Measurements from ENCODE around the gene TRIM41. TPM values are rescaled to one million over a fixed set of nuclear protein-coding genes. Genes with fewer than 3 reads are reported as not detected.

The TRIM41 gene
- total RNA-seq, 2 donors from 2014 or later, result 12.5 to 15.2 TPM

DNA sequence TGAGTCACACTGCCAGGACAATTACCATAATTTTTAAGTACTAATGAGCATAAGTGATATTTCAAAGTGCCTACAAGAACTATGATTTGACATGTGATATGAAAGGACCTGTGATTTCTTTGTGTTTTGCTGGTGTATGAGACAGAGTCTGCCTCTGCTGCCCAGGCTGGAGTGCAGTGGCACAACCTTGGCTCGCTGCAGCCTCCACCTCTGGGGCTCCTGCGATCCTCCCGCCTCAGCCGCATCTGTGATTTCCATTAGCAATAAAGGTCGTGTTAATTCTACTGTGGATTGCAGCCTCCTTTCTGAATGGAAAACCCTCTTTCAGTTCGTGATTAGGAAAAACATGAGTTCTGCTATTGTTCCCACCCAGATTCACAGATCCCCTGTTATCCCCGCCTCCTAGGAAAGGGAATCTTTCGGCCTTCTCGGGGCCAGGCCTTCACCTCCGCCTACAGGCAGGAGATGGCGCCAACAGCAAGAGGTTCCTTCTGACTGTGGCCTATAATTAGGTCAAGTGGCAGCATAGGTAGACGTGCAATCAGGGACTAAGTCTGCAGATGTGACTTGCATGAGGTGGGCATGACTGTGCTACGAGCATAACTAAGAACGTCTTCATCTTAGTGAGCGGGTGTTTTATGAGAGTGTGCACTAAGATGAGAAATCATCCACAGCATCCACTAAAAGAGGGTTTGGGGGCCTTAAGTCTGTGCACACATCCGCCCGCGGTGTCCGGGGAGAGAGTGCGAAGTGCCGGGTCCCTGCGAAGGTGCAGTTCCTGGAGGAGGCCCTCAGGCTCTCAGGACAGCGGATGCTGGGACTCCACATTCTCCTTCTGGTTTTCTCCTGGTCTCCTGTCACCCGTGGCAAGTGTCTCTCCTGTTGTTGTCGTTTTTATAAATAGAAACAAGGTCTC is 41.2 kb upstream of the TRIM41 start:
- intact Hi-C loops (cut with DNase I), result no loop called here
- peak; percentile 75 to 84 (median 81) for DNase-seq
- ATAC-seq, result peak; percentile 76

DNA sequence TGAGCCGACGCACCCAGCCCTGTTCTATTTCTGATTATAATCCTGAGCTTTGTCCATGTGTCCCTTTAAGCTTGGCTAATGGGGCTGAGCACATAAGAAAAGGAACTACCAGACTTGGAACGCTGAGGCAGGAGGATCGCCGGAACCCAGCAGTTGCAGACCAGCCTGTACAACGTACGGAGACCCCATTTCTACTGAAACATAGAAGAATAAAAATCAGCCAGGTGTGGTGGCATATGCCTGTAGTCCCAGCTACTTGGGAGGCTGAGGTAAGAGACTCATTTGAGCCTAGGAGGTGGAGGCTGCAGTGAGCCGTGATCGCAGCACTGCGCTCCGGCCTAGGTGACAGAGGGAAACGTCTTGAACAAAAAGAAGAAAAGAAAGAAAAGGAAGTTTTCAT is 40.4 kb upstream of the TRIM41 start:
- Histone ChIP-seq H3K27ac (no peak overlapping the region), H3K36me3 (replicated peaks in 1 of 2; ENCODE audit: insufficient read depth in 1 of 2, low read depth in 2 of 2) (no peaks in the 10 kb centered on the region), H3K27me3 (peaks cover 0 to under 1% of the 10 kb centered on the region in 2 donors), H3K4me1 (peaks cover 15% of the 10 kb centered on the region), H3K4me3 (no peak overlapping the region), H3K9me3 (no peaks in the 10 kb centered on the region)
- TF ChIP-seq, protein P1, sequence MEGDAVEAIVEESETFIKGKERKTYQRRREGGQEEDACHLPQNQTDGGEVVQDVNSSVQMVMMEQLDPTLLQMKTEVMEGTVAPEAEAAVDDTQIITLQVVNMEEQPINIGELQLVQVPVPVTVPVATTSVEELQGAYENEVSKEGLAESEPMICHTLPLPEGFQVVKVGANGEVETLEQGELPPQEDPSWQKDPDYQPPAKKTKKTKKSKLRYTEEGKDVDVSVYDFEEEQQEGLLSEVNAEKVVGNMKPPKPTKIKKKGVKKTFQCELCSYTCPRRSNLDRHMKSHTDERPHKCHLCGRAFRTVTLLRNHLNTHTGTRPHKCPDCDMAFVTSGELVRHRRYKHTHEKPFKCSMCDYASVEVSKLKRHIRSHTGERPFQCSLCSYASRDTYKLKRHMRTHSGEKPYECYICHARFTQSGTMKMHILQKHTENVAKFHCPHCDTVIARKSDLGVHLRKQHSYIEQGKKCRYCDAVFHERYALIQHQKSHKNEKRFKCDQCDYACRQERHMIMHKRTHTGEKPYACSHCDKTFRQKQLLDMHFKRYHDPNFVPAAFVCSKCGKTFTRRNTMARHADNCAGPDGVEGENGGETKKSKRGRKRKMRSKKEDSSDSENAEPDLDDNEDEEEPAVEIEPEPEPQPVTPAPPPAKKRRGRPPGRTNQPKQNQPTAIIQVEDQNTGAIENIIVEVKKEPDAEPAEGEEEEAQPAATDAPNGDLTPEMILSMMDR (IDR thresholded peaks at IDR 0.05), result no peak
- no peak for TF ChIP-seq POLR2A (IDR thresholded peaks at IDR 0.05)
- no peak for DNase-seq
- ATAC-seq, result no peak
- intact Hi-C loops (cut with DNase I), result no loop called here
- WGBS, 2 donors, result 57 to 80% methylated on average over 12 of the region's 12 CpGs

More for the DNA sequence above, 41.2 kb upstream of the TRIM41 start:
- no peak for TF ChIP-seq POLR2A (IDR thresholded peaks at IDR 0.05)
- TF ChIP-seq, protein P1 (IDR thresholded peaks at IDR 0.05), result peak; percentile 42 to 93 (median 83)
- H3K27ac ChIP-seq, result no peak overlapping the region
- H3K4me3 ChIP-seq, result no peak overlapping the region
- WGBS, 2 donors, result 40 to 45% methylated on average over 19 to 25 of the region's 25 CpGs
- H3K36me3 ChIP-seq (replicated peaks in 1 of 2; ENCODE audit: insufficient read depth in 1 of 2, low read depth in 2 of 2), result no peaks in the 10 kb centered on the region
- H3K27me3 ChIP-seq, result peaks cover 0 to 5% of the 10 kb centered on the region in 2 donors
- H3K4me1 ChIP-seq, result peaks cover 9% of the 10 kb centered on the region
- H3K9me3 ChIP-seq, result no peaks in the 10 kb centered on the region

DNA sequence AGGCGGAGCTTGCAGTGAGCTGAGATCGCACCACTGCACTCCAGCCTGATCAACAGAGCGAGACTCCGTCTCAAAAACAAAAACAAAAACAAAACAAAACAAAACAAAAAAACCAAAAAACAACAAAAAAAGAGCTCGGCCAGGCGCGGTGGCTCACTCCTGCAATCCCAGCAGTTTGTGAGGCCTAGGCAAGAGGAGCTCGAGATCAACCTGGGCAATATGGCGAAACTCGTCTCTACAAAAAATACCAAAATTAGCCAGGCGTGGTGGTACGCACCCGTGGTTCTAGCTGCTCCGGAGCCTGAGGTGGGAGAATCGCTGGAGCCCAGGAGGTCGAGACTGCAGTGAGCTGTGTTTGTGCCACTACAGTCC is 38.2 kb upstream of the TRIM41 start:
- H3K4me1 ChIP-seq, result peaks cover 34% of the 10 kb centered on the region
- no peaks in the 10 kb centered on the region for H3K36me3 ChIP-seq (replicated peaks in 1 of 2; ENCODE audit: insufficient read depth in 1 of 2, low read depth in 2 of 2)
- H3K27ac ChIP-seq, result no peak overlapping the region
- DNase-seq, result no peak
- no peak for ATAC-seq
- H3K4me3 ChIP-seq, result no peak overlapping the region
- no peaks in the 10 kb centered on the region for H3K9me3 ChIP-seq
- intact Hi-C loops (cut with DNase I), result no loop called here
- WGBS, 2 donors, result 75 to 93% methylated on average over 16 of the region's 16 CpGs
- H3K27me3 ChIP-seq, result no peaks in the 10 kb centered on the region
- no peak for TF ChIP-seq POLR2A (IDR thresholded peaks at IDR 0.05)
- TF ChIP-seq, protein P1 (IDR thresholded peaks at IDR 0.05), result no peak

DNA sequence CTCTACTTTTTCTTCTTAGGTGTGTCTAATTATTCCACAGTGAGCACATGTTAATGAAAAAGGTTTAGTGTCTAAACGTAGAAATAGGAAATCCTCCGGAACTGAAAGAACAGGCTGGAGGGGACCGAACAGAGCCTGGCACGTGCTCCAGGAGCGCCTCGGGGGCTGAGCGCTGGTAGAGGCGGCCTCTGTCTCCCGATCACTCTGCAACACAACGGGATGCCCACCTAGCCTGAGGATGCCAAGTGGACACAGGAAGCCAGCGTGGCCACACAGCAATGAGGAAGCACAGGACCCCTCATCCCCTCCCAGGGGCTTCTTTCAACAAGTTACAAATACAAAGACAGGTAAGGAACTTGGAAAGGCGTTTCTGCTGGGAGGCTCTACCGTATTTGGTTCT is 37.5 kb upstream of the TRIM41 start:
- Histone ChIP-seq H3K9me3 (no peaks in the 10 kb centered on the region), H3K27me3 (no peaks in the 10 kb centered on the region), H3K27ac (no peak overlapping the region), H3K36me3 (replicated peaks in 1 of 2; ENCODE audit: insufficient read depth in 1 of 2, low read depth in 2 of 2) (no peaks in the 10 kb centered on the region), H3K4me3 (no peak overlapping the region), H3K4me1 (peaks cover 34% of the 10 kb centered on the region)
- 85 to 88% methylated on average over 13 of the region's 13 CpGs for WGBS, 2 donors
- ATAC-seq (no peak), DNase-seq (no peak)
- TF ChIP-seq POLR2A (IDR thresholded peaks at IDR 0.05), result no peak
- TF ChIP-seq, protein P1 (IDR thresholded peaks at IDR 0.05), result no peak
- intact Hi-C loops (cut with DNase I), result no loop called here

All from body of pancreas (tissue), 4 donors.